Neural progenitor cell (in vitro differentiated cells): ENCODE data around the gene FAM149A.

Experiments used
- CTCF ChIP-seq: fragments of 200-600 bp; sonication (generic); IDR thresholded peaks from 2 replicates; pipeline ENCODE4 v1.5.1; 2017; ENCODE audit warnings: antibody characterized with exemption, mild to moderate bottlenecking
- EZH2 ChIP-seq: fragments of 200-600 bp; sonication (generic); IDR thresholded peaks from 2 replicates; pipeline ENCODE4 v1.6.1; 2017; ENCODE audit warnings: antibody characterized with exemption, mild to moderate bottlenecking, moderate library complexity

GRCh38 chr4:186092296-186092695 lies 12.2 kb upstream of the FAM149A start:
- TF ChIP-seq CTCF = no peak
- no peak for TF ChIP-seq EZH2
